HG02610 (cell line): Measurements from ENCODE around the gene RGP1.

Experiments used
- ATAC-seq: cut with Tn5 transposase; IDR thresholded peaks from one replicate; pipeline ENCODE4 v1.9.1; 2021; ENCODE audit warnings: mild to moderate bottlenecking, moderate library complexity; ENCODE audit not compliant: unreplicated experiment

RGP1 gene

GRCh38 chr9:35740243-35740642, 8.8 kb upstream of the RGP1 start:
- ATAC-seq = no peak

DNA sequence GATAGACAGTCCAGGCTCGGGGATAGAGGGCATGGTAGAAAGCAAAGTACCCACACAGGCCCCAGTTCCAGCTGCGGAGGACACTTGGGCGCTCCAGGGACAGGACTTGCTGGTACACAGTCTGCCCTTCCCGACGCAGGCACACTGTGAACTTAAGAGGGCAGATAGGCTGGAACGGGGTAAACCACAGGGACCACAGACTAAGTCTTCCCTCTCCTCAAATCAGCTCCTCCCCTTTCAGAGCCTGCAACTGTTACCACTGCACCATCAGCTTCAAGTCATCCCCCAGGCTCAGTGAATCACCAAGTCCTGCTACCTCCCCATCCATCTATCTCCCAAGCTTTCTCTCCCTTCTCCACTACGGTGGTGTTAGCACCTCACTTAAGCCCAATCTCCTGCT, 7.3 kb upstream of the RGP1 start:
- no peak for ATAC-seq

GRCh38 chr9:35743452-35743851, 5.6 kb upstream of the RGP1 start:
- ATAC-seq = no peak

DNA sequence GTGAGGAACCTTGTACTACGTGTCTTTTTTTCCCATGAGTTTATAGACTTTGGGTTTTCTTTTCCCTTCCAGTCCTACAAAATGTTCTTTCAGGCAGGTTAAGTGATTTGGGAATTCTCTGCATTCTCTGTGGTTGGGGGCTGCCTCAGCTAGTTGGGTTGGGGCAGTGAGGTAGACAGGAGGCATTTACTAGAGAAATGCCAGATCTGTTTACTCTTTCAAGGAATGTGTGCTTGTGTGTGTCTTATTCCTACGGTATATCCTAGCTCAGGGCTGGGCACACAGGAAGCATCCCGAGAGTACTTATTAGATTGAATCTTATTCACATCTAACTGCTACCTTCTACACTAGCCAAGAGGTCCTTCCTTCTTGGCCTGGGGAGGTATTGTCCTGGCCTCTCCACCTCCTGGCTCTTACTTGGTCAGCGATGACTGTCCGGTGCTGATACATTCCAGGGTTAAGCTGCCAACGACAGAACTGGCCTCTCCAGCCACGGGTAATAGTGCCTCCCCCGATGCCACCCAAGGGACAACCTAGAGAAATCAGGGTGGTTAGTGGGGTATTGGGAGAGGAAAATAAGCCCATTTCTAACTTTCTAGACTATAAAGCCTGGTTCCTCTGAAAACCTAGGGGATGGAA, 5.1 kb upstream of the RGP1 start:
- no peak for ATAC-seq

DNA sequence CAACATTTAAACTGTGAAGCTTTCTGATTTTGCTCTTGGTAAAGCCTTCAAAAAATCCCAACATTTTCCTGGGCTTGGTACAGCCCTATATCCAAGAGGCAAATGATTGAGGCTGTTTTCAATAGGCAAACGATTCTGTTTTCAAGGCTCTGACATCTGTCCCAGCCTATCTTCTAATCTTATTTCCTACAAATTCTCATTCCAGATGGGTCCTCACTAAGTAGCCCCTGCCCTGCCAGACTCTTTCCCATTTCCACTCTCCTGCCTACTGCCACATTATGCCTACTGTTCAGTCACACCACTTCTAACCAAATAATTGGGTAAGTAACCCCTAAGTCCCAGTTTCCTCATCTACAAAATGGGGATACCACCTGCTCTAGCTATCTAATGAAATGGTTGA, 3.5 kb upstream of the RGP1 start:
- no peak for ATAC-seq

DNA sequence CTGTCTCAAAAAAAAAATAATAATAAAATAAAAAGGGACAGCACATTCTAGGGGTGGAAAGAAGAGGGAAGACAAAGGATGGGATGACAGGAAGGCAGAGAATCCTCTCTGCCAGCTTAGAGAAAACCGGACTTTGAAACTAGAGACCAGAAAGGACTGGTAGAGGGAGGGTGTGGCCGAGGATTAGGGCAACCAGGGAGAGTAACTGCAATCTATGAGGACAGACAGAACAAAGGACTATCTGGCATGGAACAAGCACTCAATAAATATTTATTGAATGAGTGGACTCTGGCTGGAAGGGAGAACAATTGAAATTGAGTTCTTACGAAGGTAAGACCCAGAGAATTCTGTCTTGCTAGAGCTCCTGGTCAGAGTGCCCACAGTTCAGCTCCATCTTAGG, 2.5 kb upstream of the RGP1 start:
- ATAC-seq = no peak

GRCh38 chr9:35748242-35748857, 737 bp upstream of the RGP1 start:
- ATAC-seq = no peak

DNA sequence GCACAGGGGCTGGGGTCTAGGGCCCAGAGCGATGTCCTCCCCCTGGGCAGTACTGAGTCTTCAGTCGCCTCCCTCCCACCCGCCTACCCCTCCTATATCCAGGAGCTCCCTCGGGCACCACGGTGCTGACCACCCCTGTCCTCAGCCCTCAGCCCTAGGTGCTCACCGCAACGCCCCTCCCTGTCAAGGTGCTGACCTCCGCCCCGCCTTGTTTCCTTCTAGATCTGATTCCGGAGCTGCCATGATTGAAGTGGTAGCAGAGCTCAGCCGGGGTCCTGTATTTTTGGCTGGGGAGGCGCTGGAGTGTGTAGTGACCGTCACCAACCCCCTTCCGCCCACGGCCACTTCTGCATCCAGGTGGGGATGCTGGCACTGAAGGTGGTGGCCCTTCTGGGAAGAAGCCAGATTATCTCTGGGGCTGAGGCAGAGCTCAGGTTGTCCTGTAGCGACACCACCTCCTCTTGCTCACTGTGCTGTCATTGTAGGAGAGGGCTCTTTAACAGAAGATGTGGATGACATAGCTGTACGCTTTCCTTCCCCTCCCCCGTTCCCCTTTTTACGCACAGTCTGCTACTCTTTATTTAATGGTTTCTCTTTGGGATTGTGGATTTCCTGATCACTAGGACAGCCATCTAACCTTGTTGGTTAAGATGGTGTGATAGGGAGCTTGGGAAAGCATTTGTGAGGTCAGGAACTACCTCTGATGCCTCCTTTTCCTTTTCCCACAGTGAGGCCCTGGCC, 598 bp downstream of the RGP1 start:
- peak; percentile 36 for ATAC-seq

GRCh38 chr9:35750256-35750531, 1.1 kb downstream of the RGP1 start:
- ATAC-seq = no peak

DNA sequence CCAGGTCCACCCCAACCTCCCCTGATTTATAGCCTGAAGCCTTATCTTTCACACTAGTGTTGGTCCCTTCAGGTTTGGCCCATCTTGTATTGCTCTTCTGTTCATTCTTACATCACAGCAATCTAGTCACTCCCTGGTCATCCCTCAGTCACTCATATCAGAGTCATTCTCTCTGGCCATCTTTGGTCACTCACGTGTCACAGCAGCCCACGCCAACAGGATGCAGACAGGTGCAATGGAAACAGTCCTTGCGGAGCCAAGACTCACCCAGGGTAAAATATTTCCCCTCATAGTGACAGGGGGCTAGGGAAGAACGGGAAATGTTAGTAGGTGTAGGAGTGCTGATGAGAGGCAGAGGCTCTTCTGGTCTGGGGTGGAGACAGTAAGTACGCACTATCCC, 4.4 kb downstream of the RGP1 start:
- no peak for ATAC-seq

- no peak for ATAC-seq
These were observed 5.2 kb downstream of the RGP1 start, which contains the start of gene MSMP for GRCh38 chr9:35754264-35754663. MSMP (minus strand) TSS chr9:35754276; CDS start chr9:35754129, 147 bp downstream.

DNA sequence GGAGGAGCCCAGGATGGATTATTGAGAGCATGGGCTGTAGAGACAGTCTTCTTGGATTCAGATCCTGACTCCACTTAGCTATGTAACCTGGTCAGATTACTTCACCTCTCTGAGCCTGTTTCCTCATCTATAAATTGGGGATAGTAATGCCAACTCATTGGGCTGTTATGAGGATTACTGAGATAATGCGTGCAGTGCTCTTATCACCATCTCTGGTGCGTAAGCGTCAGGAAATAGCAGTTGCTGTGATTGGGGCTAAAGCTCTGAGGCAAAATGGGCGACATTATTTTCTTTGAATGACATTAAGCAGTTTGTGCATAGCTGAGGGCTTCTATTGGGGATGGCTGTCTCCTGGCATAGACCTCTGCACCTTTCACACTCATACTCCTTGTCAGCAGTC, 6.0 kb downstream of the RGP1 start:
- no peak for ATAC-seq

DNA sequence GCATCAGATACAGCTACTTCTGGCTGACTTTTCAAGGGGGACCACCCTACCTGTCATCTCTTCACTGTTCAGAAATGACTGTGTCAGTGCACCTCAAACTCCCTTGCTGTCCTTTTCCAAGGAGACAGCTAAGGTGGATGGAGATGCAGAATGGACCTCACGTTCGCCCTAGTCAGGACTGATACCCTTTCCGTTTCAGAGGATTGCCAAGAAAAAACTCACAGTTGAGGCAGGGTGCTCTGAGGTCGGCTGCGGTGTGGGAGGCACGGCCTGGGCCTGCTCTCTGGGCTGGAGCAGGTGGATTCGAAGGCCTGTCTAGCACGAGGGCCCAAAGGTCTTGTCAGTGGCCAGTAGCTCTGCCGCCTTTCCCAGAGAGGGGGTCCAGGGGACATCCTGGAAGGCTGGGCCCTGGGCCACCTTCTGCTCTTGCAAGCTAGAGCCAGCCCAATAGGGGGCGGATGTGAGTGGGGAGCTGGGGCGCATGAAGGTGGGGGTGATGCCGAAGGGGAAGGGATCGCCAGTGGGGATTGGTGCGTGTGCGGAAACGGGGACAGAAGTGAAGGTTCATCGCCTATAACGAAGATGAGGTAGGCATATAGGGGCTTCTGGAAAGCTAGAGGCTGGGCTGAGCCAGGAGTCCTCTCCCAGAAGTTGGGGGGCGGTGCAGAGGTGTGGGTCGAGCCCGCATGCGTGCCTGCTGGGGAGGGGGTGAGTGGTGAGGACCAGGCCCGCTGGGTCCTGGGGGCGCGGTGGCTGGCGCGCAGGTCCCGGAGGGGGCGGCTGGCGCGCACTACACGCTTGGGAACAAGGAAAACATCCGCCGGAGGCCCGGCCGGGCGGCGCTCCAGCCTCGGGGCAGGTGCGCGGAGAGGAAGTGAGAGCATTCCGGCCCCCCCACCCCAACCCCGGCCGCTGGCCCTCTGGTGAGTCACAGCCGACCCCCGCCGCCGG, 7.5 kb downstream of the RGP1 start:
- ATAC-seq = peak; percentile 55

GRCh38 chr9:35757226-35757891, 8.3 kb downstream of the RGP1 start:
- peak; percentile 47 for ATAC-seq

- no peak for ATAC-seq
These were observed 8.8 kb downstream of the RGP1 start for GRCh38 chr9:35757892-35758275.

DNA sequence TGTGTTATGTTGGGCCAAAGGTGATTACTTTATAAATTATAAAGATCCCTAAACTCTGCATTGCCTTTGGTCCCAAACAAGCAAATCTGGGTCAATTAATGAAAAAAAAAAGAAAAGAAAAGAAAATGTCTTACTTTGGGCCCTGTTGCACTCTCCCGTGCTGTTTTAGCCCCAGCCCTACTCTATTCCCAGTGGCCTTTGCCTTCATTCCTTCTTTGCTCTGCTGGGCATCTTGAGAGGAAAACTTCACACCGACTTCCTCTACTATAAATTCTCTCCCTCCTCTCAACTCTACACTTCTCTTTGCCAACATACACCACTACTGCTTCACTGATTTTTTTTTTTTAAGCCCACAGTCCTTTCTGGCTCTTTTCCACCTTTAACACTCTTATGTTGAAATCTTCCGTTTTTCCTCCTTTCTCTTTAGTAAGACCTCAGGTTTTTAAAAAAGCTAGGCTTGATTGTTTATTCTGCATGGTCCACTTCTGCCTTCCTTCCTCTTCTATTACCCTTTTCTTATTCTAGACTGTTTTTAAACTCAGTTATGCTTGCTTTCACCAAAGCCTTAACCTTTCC, 9.5 kb downstream of the RGP1 start:
- ATAC-seq = no peak

DNA sequence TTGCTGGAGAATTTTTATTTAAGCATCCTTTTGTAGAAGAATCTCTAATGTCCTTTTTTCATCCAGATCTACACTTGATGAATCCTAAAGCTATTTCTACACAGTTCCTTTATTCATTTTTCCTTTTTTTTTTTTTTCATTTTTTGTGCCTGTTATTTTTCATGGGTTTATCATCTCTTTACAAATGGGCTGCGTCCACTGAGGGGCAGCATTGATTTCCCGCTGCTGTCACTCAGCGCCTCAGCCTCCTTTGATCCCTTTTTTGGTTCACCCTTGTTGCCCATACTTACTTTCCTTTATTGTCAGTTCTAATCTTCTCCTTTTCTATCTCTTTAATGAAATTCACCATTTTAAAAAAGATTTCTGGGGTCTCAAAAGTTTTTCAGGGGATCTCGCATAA, 10.7 kb downstream of the RGP1 start:
- ATAC-seq = no peak

DNA sequence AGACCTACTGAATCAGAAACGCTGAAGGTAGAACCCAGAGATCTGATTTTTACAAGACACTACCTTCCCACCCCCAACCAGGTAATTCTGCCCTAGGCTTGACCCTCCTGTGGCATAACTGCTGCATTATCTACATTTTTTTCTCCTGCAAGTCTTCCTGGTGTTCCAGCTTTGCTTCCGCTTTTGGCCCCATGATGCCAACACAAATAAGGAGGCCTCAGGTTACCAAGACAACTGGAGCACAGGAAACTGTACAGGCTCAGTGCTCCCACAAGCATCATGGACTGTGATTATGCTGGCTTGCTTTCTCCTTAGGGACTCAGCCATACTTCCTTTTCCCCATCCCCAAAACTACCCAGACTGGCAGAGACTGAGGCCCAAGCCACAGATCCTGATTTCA, 11.6 kb downstream of the RGP1 start:
- ATAC-seq = no peak

- no peak for ATAC-seq
These were observed 14.1 kb downstream of the RGP1 start for GRCh38 chr9:35763181-35763580.

DNA sequence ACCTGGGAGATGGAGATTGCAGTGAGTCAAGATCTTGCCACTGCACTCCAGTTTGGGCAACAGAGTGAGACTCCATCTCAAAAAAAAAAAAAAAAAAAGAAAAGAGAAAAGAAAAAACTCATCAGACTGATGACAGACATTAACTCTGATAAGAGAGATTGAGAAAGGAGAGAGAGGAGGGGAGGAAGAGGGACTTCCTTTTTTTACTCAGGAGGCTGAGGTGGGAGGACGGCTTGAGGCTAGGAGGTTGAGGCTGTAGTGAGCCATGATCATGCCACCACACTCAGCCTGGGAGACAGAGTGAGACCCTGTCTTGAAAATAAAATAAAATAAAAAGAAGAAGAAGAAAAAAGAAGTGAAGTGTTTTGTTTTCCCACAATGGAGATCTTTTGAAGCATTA, 14.7 kb downstream of the RGP1 start:
- no peak for ATAC-seq

DNA sequence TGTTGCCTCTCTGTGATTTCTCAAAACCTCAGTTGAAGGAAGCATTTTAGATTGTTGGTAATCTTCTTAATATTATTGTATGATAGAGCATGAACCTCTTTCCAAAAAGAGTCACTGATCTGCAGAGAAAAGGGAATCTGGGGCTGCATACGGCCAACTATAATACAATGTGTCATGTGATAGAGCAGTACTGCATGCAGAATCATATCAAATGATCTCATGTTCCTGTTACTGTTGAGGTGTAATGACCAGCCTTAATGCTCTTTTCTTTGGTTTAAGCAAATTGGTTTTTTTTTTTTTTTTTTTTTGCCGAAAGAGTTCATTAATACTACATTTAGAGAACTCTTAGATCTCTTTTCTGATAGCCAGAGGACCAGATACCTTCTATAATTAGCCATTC, 17.9 kb downstream of the RGP1 start:
- ATAC-seq = no peak
